ENCODE data around the gene GREB1. TPM values are rescaled to one million over a fixed set of nuclear protein-coding genes. Genes with fewer than 3 reads are reported as not detected.

Gene GREB1, protein sequence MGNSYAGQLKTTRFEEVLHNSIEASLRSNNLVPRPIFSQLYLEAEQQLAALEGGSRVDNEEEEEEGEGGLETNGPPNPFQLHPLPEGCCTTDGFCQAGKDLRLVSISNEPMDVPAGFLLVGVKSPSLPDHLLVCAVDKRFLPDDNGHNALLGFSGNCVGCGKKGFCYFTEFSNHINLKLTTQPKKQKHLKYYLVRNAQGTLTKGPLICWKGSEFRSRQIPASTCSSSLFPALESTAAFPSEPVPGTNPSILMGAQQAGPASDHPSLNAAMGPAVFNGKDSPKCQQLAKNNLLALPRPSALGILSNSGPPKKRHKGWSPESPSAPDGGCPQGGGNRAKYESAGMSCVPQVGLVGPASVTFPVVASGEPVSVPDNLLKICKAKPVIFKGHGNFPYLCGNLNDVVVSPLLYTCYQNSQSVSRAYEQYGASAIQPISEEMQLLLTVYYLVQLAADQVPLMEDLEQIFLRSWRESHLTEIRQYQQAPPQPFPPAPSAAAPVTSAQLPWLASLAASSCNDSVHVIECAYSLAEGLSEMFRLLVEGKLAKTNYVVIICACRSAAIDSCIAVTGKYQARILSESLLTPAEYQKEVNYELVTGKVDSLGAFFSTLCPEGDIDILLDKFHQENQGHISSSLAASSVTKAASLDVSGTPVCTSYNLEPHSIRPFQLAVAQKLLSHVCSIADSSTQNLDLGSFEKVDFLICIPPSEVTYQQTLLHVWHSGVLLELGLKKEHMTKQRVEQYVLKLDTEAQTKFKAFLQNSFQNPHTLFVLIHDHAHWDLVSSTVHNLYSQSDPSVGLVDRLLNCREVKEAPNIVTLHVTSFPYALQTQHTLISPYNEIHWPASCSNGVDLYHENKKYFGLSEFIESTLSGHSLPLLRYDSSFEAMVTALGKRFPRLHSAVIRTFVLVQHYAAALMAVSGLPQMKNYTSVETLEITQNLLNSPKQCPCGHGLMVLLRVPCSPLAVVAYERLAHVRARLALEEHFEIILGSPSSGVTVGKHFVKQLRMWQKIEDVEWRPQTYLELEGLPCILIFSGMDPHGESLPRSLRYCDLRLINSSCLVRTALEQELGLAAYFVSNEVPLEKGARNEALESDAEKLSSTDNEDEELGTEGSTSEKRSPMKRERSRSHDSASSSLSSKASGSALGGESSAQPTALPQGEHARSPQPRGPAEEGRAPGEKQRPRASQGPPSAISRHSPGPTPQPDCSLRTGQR (N-terminal part only)
- total RNA-seq (2012; rRNA removed) (not detected in 2 replicates), polyA plus RNA-seq (2012; rRNA removed) (0.05 TPM in 1 of 2 replicates, not detected in the other), Bru-seq, nascent RNA (percentile 27 among the genes with signal in this experiment), BruChase-seq, experiment 1, labeled RNA remaining after a 6-hour chase (percentile 31 among the genes with signal in this experiment), BruChase-seq, experiment 2, labeled RNA remaining after a 2-hour chase (percentile 25 among the genes with signal in this experiment)
- 0.01 and 0.05 TPM in 2 replicates for polyA plus RNA-seq (2012; cell fraction: cytosol; rRNA removed)
- 0.04 and 0.06 TPM in 2 replicates for polyA plus RNA-seq (2012; cell fraction: nucleus; rRNA removed; ENCODE audit: low replicate concordance)
- long read RNA-seq, result 0 reads

GRCh38 chr2:11533278-11534070 is at the start of gene GREB1:
GREB1 (plus strand) TSS chr2:11534045; CDS start chr2:11556615, 22,570 bp downstream.
- Histone ChIP-seq H3K14ac (replicated peaks; ENCODE audit: low read depth, low read length) (no peak within 1 kb of the TSS), H2BK20ac (ENCODE audit: low read depth, low read length) (no peak within 1 kb of the TSS), H4K8ac (ENCODE audit: low read depth in 2 of 2, low read length in 2 of 2) (no peak within 1 kb of the TSS), H4K91ac (ENCODE audit: insufficient read depth, low read depth, low read length) (no peak within 1 kb of the TSS), H3K23ac (ENCODE audit: low read depth, low read length) (no peak within 1 kb of the TSS), H2BK15ac (ENCODE audit: low read depth, low read length) (no peak within 1 kb of the TSS; the same call in 2 of the 3 replicates), H3K18ac (ENCODE audit: low read depth, low read length) (no peak within 1 kb of the TSS), H2AFZ (replicated peaks; ENCODE audit: low read length, poor library complexity) (no peak within 1 kb of the TSS), H3K27ac (ENCODE audit: insufficient read depth, low read length) (no peak within 1 kb of the TSS), H3K27me3 (ENCODE audit: control insufficient read depth, insufficient read depth, low read length) (peaks cover 29% of the 10 kb centered on the region), H2AK5ac (ENCODE audit: low read depth, low read length) (no peak within 1 kb of the TSS), H3K36me3 (ENCODE audit: control insufficient read depth, insufficient read depth, low read length) (no peaks in the 10 kb centered on the region), H3K9me3 (ENCODE audit: control insufficient read depth, insufficient read depth, low read length) (no peaks in the 10 kb centered on the region), H2AK9ac (replicated peaks; ENCODE audit: low read depth, low read length, poor library complexity) (no peak within 1 kb of the TSS), H3K4me2 (ENCODE audit: low read depth, low read length) (no peak within 1 kb of the TSS), H3K4ac (ENCODE audit: low read depth, low read length) (no peak within 1 kb of the TSS), H3K4me1 (ENCODE audit: control insufficient read depth, insufficient read depth, low read length) (no peaks in the 10 kb centered on the region), H4K20me1 (ENCODE audit: insufficient read depth, low read length) (no peaks in the 10 kb centered on the region), H3K9me1 (ENCODE audit: insufficient read depth, low read length) (no peaks in the 10 kb centered on the region), H4K5ac (ENCODE audit: low read depth, low read length) (no peak within 1 kb of the TSS), H2BK120ac (ENCODE audit: low read depth, low read length) (no peak within 1 kb of the TSS), H2BK5ac (ENCODE audit: low read depth, low read length, poor library complexity, severe bottlenecking) (no peak within 1 kb of the TSS), H3K79me1 (ENCODE audit: low read depth in 1 of 2, low read length in 2 of 2) (no peaks in the 10 kb centered on the region), H3K4me3 (ENCODE audit: insufficient read depth, low read depth, low read length) (no peak within 1 kb of the TSS), H3K56ac (ENCODE audit: extremely low read depth, insufficient read depth, low read length) (no peak within 1 kb of the TSS), H3K9ac (ENCODE audit: low read depth, low read length) (no peak within 1 kb of the TSS)
- no peak for TF ChIP-seq RCOR1 (IDR thresholded peaks at IDR 0.05; ENCODE audit: insufficient replicate concordance, low read length)
- no peak for TF ChIP-seq MAZ (IDR thresholded peaks at IDR 0.05; ENCODE audit: borderline replicate concordance, low read depth, low read length)
- no peak for TF ChIP-seq RFX5 (IDR thresholded peaks at IDR 0.05; ENCODE audit: low read depth, low read length)
- peak; percentile 58; the same call in 1 of the 2 replicates for TF ChIP-seq CEBPB (IDR thresholded peaks at IDR 0.05; ENCODE audit: low read depth, low read length)
- no peak for TF ChIP-seq MXI1 (IDR thresholded peaks at IDR 0.05; ENCODE audit: borderline replicate concordance, low read depth, low read length)
- ChIA-PET POLR2A (ENCODE audit: unreplicated experiment) (no interaction called here), CTCF (no interaction called here)
- dilution Hi-C loops (cut with HindIII; ENCODE audit: low sequenced_read_pairs, unreplicated experiment), result no loop called here
- WGBS, 2 experiments (ENCODE audit: extremely low coverage in 2 of 2, insufficient read length in 1 of 2), result no CpG with 5 or more reads among the region's 9 CpGs
- in situ Hi-C loops (cut with MboI; ENCODE audit: low sequenced_read_pairs), result no loop called here
- intact Hi-C loops (cut with micrococcal nuclease), result no loop called here
- BruUV-seq (replicated peaks), result no TSS peak
- no peak for DNase-seq
- no peak for ATAC-seq (ENCODE audit: low read depth)

Measured in IMR-90 (cell line).